ENCODE results near the gene ELN.

DNA sequence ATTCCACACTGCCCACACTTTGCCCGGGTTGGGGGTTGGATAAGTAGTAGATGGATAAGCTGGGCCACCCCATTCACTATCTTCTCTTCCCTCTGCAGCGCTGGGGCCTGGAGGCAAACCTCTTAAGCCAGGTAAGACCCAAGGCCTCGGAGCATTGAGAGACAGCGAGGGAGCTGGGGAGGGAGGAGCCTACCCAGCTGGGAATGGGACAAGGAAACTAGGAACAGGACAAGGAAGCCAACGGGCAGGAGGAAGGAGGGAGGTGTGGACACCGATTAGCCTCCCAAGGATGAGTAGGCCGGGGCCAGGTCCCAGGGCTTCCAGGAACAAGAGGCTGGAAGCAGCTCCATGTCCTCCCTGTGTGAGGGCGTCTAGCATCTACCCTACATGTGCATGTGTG, 9.6 kb downstream of the ELN start:
- no peak for TF ChIP-seq EZH2phosphoT487 (IDR thresholded peaks at IDR 0.05; ENCODE audit: low read depth, severe bottlenecking, unreplicated experiment)
- TF ChIP-seq, protein P1, sequence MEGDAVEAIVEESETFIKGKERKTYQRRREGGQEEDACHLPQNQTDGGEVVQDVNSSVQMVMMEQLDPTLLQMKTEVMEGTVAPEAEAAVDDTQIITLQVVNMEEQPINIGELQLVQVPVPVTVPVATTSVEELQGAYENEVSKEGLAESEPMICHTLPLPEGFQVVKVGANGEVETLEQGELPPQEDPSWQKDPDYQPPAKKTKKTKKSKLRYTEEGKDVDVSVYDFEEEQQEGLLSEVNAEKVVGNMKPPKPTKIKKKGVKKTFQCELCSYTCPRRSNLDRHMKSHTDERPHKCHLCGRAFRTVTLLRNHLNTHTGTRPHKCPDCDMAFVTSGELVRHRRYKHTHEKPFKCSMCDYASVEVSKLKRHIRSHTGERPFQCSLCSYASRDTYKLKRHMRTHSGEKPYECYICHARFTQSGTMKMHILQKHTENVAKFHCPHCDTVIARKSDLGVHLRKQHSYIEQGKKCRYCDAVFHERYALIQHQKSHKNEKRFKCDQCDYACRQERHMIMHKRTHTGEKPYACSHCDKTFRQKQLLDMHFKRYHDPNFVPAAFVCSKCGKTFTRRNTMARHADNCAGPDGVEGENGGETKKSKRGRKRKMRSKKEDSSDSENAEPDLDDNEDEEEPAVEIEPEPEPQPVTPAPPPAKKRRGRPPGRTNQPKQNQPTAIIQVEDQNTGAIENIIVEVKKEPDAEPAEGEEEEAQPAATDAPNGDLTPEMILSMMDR (IDR thresholded peaks at IDR 0.05; ENCODE audit: poor library complexity), result no peak

Measured in hepatocyte (in vitro differentiated cells).